SHP77 (cell line): ENCODE measurements around the gene S100A3.
A peak's percentile ranks its signal among the peaks of the same experiment; 100 is the strongest.
"Not testable (repeated sequence)": the region's sequence is repeated elsewhere in the genome, so short reads cannot be mapped to it uniquely, and the experiment has no call there.

ENCODE experiments used
- DNase-seq, 2 experiments: peaks; one replicate each; lab custom pipeline; 2025; lab: John Stamatoyannopoulos, UW

S100A3 gene

DNA sequence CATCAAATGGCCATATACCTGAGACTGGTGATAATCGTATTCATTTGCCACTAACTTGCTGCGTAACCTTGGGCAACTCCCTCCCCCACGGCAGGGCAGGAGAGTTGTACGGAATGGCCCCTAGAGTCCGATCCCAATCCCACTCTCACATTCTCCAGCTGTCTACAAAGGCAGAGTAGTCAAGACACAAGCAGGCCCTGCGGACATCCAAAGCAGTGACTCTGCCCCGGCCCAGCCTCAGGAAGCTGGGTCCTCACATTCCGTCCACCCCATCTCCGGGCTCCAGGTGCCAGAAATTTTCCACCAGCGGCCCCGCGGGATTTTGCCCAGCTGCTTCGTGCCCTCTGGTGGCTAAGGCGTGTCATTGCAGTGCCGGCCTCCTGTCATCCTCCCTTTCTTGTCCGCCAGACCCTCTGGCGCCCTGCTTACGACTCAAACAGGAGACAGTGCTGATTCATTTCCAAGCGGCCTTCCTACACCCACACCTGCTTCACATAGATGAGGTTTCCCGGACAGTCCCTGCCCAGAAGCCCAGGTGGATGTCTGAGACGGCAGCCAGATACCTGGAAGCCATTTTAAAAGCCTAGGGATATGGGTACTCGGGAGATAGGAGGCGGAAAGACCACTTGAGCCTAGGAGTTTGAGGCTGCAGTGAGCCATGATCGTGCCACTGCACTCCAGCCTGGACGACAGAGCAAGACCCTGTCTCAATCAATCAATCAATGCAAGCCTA is 19.5 kb upstream of the S100A3 start:
- DNase-seq: peak; percentile 97

DNA sequence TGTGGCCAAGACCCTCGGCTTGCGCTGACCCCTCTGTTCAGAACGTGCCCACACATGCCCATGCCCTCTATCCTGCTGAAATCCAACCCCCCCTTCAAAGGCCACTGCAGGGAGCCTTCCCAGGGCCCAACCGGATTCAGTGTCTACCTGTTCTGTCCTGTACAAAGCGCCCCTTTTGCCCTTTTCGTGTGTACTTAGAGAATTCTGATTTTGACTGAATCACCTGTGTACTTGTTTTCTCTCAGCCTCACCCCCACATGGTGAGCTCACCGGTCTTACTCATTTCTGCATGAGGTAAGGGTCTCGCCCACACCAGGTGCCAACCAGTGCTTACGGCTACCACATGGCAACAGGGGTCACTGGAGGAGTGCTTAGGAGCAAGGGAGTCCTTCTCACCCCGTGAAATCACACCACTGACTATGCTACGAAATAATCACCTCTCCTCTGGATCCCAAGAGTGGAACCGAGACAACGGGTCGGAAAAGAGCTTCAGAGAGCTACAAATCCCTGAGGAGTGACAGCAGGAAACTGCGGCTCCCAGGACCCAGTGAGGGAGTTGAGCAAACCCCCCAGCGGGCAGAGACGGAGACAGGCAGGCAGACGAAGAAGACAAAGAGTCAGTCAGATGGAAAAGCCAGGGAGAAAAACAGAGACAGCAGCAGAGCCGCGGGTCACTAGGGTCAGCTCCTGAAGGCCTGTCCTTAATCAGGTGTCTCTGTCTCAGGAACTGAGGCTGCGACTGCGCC is 18.7 kb upstream of the S100A3 start:
- DNase-seq: peak; percentile 69 to 87

DNA sequence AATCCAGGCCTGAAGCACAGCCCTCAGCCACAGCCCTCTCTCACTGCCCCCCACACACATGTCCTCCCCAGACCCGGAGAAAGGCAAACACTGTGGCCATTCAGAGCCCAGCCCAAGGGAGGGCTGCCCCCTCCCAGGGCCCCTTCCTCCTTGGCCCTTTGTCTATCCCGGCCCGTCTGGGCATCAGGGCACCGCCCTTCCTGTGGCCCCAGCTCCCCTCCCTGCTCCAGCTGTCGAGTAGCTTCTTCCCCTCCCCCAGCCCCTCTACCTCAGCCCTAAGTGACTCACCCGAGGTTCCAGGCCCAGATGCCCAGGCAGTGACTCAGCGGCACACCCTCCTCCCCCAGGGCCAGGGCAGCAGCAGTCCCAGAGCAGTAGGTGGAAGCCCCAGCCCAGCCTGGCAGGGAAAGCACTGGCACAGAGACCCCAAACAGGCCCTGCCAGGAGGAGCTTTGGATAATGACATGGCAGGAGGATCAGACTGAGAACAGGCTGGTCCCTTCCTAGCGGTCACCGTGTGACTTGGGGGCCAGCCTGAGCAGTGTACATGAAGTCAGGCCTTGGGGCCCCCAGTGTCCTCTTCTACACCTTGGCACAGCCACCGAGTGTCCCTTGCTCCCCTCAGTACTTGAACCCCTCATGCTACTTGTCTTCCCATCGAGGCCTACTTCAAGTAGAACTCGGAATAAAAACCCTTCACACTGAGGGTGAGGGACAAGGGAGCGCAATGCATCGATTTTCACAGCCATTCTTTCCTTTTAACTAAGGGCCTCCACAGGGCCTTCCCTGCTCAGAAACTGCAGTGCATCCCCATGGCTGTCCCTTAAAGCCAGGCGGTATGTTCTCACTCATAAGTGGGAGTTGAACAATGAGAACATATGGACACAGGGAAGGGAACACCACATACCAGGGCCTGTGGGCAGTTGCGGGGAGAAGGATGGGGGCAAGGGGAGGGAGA is 17.6 kb upstream of the S100A3 start:
- DNase-seq: peak; percentile 99 to 100

DNA sequence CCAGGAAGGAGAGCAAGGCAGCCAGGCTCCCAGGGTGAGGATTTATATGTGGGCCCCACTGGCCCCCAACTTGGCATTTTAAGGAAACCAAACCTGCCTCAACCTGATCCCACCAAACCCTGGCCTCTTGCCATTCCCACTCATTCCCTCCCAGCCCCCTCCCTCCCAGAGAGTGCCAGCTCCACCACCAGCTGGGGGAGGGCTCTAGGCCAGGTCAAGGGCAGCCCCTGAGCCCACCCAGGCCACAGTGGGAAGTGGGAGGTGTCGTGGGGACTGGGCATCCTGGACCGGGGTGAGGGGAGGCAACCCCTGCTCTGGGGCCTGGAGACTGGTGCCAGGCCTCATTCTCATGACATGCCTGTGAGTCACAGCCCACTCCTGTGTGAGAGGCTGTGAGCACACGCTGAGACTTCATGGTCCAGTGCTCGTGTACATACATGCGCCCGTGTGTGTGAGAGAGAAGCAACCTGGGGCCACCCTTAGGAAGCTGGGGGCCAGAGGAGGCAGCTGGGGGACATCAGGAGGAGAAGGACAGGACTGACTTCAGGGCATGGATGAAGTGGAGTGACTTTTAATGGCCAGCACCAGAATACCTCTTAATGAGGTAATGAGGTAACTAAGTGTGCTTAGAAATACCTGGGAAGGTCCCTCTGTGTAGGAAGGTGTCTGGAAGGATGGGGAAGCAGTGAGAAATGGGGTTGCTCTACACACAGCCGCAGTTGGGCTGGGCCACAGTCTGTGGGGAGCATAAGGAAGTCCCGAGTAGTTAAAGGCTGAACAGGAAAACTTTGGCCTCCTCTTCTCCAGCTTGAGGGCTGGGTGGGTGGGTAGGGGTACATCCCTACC is 16.7 kb upstream of the S100A3 start, which contains the start of gene S100A2:
S100A2 (minus strand) TSS at position 316 of the 846 bp plus-strand sequence. CDS start 1,967 bp downstream, outside the sequence.
- DNase-seq: peak; percentile 72 to 85

DNA sequence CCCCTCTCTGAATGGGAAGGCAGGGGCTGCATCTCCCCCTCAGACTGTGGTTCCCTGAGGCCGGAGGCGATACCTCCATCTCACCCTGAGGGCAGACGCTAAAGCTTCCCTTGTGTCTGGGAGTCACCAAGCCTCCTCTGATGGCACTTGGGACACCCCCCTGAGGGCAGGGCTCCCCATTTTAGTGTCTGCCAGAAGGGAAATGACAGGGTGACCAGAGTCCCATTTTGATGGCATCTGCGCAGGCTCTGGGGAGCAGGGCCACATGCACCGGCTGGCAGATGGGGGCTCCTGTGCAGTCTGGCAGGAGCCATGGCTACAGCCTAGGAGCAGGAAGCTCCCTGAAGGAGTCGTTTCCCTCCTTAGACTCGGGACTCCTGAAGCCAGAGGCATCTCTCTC is 14.9 kb upstream of the S100A3 start:
- no peak for DNase-seq

DNA sequence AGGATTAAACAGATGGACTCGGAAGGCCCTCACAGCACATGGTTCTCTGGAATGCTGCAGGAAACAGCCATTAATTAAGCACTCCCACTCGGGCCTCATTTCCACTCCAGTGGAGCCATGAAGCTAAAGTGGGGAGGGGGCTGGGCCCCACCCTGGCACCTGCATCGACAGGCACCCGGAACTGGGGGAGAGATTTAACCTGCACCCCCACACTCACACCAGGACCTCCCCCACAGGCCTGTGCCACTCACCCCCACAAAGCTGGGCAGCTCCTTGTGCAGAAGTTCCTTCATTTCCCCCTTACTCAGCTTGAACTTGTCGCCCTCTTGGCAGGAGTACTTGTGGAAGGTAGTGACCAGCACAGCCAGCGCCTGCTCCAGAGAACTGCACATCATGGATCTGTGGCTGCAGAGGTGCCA is 14.4 kb upstream of the S100A3 start:
- DNase-seq: no peak

DNA sequence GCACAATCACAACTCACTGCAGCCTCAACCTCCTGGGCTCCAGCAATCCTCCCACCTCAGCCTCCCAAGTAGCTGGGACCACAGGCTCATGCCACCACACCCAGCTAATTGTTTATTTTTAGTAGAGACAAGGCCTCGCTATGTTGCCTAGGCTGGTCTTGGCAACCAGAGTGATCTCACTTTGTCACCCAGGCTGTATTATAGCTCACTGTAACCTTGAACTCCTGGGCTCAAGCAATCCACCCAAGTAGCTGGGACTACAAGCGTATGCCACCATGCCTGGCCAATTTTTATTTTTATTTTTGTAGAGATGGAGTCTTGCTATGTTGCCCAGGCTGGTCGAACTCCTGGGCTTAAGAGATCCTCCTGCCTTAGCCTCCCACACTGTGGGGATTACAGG is 13.0 kb upstream of the S100A3 start:
- DNase-seq: not testable (repeated sequence)

DNA sequence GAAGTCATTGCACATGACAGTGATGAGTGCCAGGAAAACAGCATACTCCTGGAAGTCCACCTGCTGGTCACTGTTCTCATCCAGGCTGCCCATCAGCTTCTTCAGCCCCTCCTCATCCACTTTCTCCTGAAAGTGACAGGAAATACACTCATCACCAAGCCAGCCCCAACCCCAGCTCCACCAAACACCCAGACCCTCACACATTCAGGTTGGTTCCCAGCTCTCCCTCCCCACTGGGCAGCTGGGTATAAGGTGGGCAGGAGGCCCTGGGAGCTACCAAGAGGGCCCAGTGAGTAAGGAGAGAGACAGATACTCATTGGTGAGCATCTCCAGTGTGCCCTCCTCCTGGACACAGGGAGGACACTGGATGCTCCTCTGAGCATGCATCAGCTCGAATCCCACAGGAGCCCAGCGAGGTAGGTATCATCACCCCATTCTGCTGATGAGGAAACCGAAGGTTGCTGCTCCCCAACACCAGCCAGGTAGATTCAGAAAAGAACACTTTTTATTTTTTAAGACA is 12.5 kb upstream of the S100A3 start:
- DNase-seq: no peak

DNA sequence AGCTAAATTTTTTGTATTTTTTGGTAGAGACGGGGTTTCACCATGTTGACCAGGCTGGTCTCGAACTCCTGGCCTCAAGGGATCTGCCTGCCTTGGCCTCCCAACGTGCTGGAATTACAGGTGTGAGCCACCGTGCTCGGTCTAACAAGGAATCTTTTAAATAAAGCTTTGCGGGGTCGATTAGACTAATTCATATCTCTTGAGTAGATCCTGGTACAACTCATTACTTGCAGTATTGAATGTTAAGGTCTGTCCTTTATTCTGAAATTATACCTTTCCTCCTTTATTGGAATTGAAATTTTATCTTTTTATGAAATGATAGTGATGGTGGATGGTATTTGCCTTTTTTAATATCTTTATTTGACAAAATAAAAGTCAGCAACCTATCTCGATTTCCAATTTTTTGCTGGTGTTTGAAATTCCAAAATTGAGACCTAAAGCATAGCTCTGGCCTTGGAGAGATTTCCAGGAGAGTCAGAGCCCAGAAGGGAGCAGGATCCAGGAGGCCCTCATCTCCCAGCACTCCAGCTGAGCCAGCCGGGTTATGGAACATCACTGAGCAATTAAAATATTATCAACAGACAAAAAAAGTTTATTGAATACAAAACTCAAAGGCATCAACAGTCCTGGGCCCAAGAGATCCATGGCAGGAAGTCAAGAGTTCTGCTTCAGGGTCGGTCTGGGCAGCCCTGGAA is 11.9 kb upstream of the S100A3 start:
- DNase-seq: no peak

DNA sequence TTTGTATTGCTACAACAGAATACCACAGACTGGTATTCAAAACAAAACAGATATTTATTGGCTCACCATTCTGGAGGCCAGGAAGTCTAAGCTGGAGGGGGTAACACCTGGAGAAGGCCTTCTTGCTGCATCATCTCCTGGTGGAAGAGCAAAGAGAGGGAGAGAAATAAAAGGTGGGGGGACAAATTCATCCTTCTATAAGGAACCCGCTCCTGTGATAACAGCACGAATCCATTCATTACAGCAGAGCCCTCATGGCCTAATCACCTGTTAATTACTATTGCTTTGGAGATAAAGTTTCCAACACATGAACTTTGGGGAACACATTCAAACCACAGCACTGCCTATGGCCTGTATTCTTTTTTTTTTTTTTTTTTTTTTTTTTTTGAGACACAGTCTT is 11.2 kb upstream of the S100A3 start:
- DNase-seq: no peak

DNA sequence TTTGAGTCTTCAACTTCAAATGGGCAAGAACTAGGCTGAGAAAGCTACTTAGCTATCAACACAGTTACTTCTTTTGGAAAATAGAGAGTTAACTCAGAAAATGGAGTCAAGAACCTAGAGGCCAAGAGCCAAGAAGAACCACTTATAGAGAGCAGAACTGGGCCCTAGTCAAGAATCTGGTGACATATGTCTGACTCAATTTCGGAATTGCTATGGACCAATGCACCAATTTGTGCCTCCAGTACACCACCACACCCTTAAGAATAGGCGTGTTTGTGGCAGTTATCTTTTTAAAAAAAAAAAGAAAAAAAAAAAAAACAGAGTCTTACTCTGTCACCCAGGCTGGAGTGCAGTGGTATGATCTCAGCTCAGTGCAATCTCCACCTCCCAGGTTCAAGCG is 8.8 kb upstream of the S100A3 start:
- DNase-seq: no peak

DNA sequence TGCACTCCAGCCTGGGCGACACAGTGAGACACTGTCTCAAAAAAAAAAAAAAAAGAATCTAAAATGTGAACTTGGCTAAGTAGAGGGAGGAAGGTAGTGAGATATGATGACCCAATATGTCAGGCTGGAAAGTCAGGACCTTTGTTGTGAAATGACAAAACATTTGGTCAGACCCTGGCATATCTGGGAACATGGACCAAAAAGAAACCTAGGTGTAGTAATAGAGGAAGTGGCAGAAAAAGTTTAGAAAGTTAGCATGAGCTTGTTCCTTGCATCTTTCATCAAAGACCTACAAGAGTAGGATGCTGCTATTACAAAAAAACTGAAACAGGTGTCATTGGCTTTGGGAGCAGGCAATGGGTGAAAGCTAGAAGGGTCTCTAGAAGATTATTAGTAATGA is 7.3 kb upstream of the S100A3 start:
- no peak for DNase-seq

DNA sequence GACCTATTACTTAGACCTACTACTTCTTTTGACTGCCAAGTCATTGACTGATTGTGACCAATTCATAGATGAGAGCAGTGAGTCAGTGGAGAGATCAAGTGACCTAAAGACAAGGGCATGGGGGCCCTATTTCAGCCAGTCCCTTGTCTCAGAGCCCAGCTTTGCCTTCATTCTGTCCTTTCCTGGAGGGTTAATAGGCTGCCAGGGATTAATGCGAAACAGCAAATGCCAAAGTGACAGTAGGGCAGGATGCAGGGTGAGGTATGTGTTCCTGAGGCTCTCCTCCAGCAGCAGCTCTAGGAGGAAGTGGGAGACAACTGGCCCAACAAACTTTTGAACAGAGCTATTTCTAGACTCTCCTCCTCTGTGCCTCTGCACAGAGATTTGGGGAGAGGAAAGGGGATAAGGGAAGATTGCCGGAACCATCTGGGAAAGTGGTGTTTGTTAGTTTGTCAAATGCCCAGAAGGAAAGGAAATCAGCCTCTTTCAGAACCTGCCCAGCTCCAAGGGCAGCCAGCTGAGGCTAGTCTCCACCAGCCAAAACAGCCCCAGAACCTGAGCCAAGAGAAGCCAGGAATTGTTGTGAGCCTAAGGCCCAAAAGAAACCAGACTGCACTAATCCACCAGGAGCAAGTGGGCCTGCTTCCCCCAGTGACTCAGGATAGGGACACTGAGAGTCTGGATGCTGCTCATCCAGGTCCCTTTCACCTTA is 4.9 kb upstream of the S100A3 start:
- DNase-seq: no peak

DNA sequence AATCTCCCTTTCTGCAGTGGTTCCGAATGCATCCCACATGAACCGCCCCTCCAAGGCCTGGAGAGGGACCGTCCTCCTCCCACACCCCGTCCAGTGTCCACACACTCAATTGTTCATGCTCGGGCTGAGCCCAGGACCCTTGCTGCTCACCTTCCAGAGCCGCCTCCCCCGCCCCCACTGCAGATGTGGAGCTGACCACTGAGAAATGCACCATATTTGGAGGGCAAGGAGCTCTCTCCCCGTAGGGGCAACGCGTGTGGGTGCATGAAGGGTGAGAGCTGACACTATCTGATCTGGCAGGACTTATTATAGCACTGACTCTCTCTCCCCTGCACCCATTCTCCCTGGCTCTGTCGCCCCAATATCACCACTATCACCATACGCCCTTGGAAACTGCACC is 4.0 kb upstream of the S100A3 start:
- DNase-seq: no peak

DNA sequence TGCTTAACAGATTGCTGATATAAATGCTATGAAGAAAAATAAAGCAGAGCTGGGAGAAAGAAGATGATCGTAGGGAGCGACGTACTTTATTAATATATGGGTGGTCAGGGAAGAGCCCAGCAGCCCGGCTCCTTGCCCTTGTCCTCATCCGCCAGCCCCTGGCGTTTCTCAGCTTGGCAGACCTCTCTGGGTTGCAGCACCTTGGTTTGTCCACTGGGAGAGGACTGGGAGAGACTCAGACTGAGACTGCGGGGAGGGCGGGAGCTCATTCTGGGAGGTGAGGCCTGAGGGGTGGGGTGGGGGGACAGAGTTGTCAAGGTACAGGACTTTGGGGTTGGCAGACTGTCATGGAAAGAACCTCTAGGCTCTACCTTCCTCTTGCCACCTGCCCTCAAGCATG is 3.3 kb upstream of the S100A3 start:
- DNase-seq: no peak

DNA sequence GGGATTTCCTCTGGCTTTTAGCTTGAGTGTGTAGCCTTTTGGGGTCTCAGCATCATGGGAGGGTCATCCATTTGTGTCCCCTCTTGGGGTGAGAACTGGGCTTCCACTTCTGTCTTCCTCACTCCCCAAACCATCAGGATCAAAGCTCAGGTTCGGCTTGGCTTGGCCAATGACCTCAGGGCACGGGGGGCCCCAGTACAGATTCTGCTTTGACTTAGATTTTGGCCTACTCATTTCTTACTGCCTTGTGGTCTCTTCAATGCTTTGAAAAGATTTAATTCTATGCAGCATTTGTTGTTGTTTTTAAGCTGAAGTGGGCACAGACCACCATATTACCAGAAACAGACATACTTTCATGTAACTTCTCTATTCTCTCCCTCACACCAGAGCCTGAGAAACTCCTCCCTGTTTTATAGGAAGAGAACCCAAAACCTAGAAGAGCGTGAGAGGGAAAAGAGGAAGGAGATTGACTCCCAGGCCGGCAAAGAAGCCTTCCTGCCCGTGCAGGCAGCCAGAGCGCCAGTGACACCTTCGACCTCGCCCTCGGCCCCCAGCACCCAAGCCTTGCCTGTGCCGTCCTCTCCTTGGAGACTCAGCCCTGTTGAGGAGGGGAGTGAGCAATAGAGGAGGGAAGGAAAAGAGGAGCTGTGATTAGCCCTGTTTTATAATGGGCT is 1.9 kb upstream of the S100A3 start:
- DNase-seq: no peak

DNA sequence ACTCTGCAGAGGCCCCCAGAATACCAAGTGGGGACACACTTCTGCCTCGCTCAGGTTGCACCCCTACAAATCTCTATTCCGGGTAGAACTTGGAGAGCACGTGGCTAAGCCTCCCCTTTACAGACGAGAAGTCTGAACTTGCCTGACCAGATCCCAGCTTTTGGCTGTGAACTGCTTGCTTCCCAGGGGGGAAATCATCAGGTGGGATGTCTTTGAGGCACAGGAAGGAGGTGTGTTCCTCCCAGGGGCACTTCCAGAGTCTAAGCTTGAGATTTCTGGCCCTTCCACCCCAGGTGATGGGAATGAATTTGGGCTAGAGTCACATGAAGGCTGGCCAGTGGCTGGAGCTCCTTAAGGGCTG is 1.3 kb upstream of the S100A3 start:
- DNase-seq: no peak

DNA sequence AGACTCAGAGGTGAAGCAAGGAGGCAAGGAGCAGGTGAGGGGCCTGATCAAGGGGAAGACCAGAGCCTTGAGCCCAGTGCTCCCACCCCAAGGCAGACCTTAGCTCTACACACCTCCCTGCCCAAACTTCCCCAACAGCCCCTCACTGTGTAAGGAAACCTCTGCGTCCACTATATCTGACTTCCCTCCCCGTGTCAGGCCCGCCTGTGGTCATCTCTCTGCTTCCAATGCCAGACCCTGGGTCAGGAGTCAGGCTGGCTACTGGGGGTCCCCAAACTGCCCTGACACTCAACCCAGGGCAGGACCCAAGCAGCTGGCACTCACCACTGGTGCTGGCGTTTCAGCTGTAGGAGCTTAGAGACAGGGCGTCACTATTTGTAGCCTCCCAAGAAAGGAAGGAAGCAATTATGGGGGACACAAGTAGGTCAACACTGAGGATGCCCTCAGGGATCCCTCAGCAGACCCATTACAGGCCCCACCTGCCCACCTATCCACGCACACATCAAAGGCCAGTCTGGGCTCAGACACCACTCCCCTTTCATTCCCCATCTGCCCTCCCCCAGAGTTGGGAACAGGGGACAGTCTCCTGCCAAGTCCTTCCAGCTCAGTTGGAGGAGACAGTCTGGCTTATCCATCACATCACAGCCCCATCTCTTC is 811 bp upstream of the S100A3 start:
- DNase-seq: no peak
